GM23338 (cell line): ENCODE results near the gene ZMYND12.
A peak's percentile ranks its signal among the peaks of the same experiment; 100 is the strongest.

Source experiments
- CREB1 ChIP-seq: fragments of 250-450 bp; sonication (Bioruptor Pico); IDR thresholded peaks from 2 replicates; pipeline ENCODE4 v1.5.0; 2020; ENCODE audit warnings: low read depth, mild to moderate bottlenecking, moderate library complexity
- EZH2 ChIP-seq: fragments of 200-600 bp; sonication (generic); IDR thresholded peaks from one replicate; pipeline ENCODE4 v1.8.0; 2017; ENCODE audit warnings: antibody characterized with exemption, mild to moderate bottlenecking, low read depth; ENCODE audit not compliant: unreplicated experiment
- EZH2phosphoT487 ChIP-seq: fragments of 200-600 bp; sonication (generic); IDR thresholded peaks from one replicate; pipeline ENCODE4 v1.8.1; 2018; ENCODE audit warnings: antibody characterized with exemption; ENCODE audit not compliant: unreplicated experiment
- JUNB ChIP-seq: IDR thresholded peaks from one replicate; pipeline ENCODE4 v1.6.1; 2016; ENCODE audit warnings: antibody characterized with exemption; ENCODE audit not compliant: unreplicated experiment
- POLR2AphosphoS5 ChIP-seq: IDR thresholded peaks from 2 replicates; pipeline ENCODE4 v1.6.1; 2016; ENCODE audit warnings: antibody characterized with exemption, low read depth
- STAT1 ChIP-seq: IDR thresholded peaks from one replicate; pipeline ENCODE4 v1.6.1; 2016; ENCODE audit warnings: antibody characterized with exemption; ENCODE audit not compliant: unreplicated experiment
- TF ChIP-seq, protein P1 (sequence below), 2 experiments: fragments of 200-600 bp in 1 of 2; sonication (generic) in 1 of 2; conservative IDR thresholded peaks; 2 replicates each; pipeline versions ENCODE4 v1.5.1 to v1.6.1; 2016 to 2017; ENCODE audit warnings: antibody characterized with exemption in 2 of 2, low read depth in 2 of 2, mild to moderate bottlenecking in 2 of 2, moderate library complexity in 1 of 2
- TF ChIP-seq, protein P2 (sequence below): IDR thresholded peaks from one replicate; pipeline ENCODE4 v1.6.1; 2018; ENCODE audit warnings: antibody characterized with exemption; ENCODE audit not compliant: unreplicated experiment

DNA sequence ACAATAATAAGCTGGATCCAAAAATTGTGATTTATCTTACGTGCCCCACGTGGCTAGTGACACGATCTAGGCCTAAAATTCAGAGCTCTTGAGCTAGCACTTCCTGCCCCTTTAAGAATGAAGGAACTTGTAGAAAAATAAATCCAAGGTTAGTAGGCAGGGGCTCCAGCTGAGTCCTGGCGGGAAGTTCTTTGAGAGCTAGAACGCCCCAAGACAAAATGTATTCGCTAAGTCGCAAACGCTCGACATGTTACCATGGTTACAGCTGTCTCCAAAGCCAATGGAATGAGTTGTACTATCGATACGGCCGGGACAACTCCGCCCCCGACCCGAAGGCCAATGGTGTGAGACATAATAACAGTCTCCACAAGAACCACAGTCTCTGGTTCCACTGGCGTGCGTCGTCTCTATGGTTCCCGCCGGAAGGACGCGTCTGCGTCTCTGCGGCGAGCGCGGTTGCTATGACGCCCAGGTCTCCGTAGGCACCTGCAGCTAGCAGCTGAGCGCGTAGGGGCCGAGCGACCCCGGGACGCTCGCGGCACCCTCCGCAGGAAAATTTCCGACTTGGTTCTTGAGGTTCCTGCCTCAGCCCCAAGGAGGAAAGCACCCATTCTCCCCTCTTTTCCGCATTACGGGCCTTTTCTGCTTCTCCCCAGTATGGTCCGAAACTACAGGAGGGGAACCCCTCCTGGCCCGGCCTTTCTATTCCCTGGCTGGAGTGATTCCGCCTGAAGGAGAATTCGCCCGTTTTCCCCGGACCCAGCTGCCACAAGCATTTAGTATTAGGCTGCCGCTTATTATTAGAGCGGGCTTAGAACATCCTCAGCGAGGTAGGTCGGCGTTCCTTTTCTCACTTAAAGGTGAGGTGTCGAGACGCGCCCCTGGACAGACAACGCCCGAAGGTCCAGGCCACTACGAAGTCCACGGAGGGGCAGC lies 7.3 kb upstream of the ZMYND12 start, which contains the start of gene CCDC30:
- TF ChIP-seq, protein P1, sequence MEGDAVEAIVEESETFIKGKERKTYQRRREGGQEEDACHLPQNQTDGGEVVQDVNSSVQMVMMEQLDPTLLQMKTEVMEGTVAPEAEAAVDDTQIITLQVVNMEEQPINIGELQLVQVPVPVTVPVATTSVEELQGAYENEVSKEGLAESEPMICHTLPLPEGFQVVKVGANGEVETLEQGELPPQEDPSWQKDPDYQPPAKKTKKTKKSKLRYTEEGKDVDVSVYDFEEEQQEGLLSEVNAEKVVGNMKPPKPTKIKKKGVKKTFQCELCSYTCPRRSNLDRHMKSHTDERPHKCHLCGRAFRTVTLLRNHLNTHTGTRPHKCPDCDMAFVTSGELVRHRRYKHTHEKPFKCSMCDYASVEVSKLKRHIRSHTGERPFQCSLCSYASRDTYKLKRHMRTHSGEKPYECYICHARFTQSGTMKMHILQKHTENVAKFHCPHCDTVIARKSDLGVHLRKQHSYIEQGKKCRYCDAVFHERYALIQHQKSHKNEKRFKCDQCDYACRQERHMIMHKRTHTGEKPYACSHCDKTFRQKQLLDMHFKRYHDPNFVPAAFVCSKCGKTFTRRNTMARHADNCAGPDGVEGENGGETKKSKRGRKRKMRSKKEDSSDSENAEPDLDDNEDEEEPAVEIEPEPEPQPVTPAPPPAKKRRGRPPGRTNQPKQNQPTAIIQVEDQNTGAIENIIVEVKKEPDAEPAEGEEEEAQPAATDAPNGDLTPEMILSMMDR (conservative IDR thresholded peaks at IDR 0.05; ENCODE audit: low read depth in 2 of 2): no peak
- TF ChIP-seq EZH2phosphoT487 (no peak), POLR2AphosphoS5 (no peak; the same call in none of the 2 replicates), EZH2 (no peak), JUNB (no peak), STAT1 (no peak), CREB1 (peak; percentile 61)
- TF ChIP-seq, protein P2, sequence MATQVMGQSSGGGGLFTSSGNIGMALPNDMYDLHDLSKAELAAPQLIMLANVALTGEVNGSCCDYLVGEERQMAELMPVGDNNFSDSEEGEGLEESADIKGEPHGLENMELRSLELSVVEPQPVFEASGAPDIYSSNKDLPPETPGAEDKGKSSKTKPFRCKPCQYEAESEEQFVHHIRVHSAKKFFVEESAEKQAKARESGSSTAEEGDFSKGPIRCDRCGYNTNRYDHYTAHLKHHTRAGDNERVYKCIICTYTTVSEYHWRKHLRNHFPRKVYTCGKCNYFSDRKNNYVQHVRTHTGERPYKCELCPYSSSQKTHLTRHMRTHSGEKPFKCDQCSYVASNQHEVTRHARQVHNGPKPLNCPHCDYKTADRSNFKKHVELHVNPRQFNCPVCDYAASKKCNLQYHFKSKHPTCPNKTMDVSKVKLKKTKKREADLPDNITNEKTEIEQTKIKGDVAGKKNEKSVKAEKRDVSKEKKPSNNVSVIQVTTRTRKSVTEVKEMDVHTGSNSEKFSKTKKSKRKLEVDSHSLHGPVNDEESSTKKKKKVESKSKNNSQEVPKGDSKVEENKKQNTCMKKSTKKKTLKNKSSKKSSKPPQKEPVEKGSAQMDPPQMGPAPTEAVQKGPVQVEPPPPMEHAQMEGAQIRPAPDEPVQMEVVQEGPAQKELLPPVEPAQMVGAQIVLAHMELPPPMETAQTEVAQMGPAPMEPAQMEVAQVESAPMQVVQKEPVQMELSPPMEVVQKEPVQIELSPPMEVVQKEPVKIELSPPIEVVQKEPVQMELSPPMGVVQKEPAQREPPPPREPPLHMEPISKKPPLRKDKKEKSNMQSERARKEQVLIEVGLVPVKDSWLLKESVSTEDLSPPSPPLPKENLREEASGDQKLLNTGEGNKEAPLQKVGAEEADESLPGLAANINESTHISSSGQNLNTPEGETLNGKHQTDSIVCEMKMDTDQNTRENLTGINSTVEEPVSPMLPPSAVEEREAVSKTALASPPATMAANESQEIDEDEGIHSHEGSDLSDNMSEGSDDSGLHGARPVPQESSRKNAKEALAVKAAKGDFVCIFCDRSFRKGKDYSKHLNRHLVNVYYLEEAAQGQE: no peak
